Fibroblast of lung (primary cell): Measurements from ENCODE around the gene METAP1D.

Experiments used
- CTCF ChIP-seq, 2 donors: IDR thresholded peaks in 1 of 2; conservative IDR thresholded peaks in 1 of 2; 1 replicate in 1 of 2; 2 replicates in 1 of 2; pipeline ENCODE4 v1.5.1; 2011 to 2012; ENCODE audit warnings: low read length in 2 of 2, control low read depth in 1 of 2, inconsistent platforms in 1 of 2, low read depth in 1 of 2, mild to moderate bottlenecking in 1 of 2
- EZH2 ChIP-seq: IDR thresholded peaks from 2 replicates; pipeline ENCODE4 v1.5.1; 2012; ENCODE audit warnings: low read length, control low read depth, mild to moderate bottlenecking; ENCODE audit errors: missing control alignments

GRCh38 chr2:171986778-171987177 is 13.0 kb upstream of the METAP1D start:
- TF ChIP-seq CTCF (conservative IDR thresholded peaks at IDR 0.05 in 1 of 2, IDR thresholded peaks at IDR 0.05 in 1 of 2; ENCODE audit: low read depth in 1 of 2, low read length in 2 of 2) = no peak
- TF ChIP-seq EZH2 = no peak
